BJ (cell line): ENCODE data around the gene GIMAP2. TPM values are rescaled to one million over a fixed set of nuclear protein-coding genes. Genes with fewer than 3 reads are reported as not detected.
"Not testable (repeated sequence)": the region's sequence is repeated elsewhere in the genome, so short reads cannot be mapped to it uniquely, and the experiment has no call there.

Experiments used
- CTCF ChIA-PET: fragments of 350-600 bp; formaldehyde crosslinking; extraction: SDS; loops from one replicate; lab custom pipeline; 2021; ENCODE audit warnings: antibody characterized with exemption, inconsistent platforms; lab: Yijun Ruan, JAX
- POLR2A ChIA-PET: fragments of 300-600 bp; sonication (Branson Sonifier 250); formaldehyde crosslinking; extraction: SDS; loops from one replicate; lab custom pipeline; 2021; ENCODE audit warnings: antibody characterized with exemption; lab: Charles Lee
- DNase-seq: peaks from one replicate; pipeline ENCODE4 v3.0.0-alpha.2; 2011; ENCODE audit warnings: low read depth
- H3K27me3 ChIP-seq: 2 replicates; pipeline ENCODE4 v1.6.0; 2011; ENCODE audit warnings: low read length; ENCODE audit not compliant: control insufficient read depth, insufficient read depth
- H3K36me3 ChIP-seq: 2 replicates; pipeline ENCODE4 v1.5.1; 2011; ENCODE audit warnings: low read length; ENCODE audit not compliant: control insufficient read depth, insufficient read depth
- H3K4me3 ChIP-seq: 2 replicates; pipeline ENCODE4 v1.5.1; 2011; ENCODE audit warnings: low read depth, mild to moderate bottlenecking, control low read depth, low read length
- polyA plus RNA-seq: library from polyadenylated mRNA; depleted of rRNA; stranded (reverse); fragments of >200 nt; gene quantifications from 2 replicates; pipeline ENCODE4 v1.2.3, GENCODE V29; 2011
- TF ChIP-seq, protein P1 (sequence below): IDR thresholded peaks from 2 replicates; pipeline ENCODE4 v1.5.1; 2011; ENCODE audit warnings: low read depth, mild to moderate bottlenecking, control low read depth, inconsistent platforms, low read length, moderate library complexity; ENCODE audit not compliant: insufficient read depth

Gene GIMAP2
- polyA plus RNA-seq, 1 experiment: 0.05 TPM

DNA sequence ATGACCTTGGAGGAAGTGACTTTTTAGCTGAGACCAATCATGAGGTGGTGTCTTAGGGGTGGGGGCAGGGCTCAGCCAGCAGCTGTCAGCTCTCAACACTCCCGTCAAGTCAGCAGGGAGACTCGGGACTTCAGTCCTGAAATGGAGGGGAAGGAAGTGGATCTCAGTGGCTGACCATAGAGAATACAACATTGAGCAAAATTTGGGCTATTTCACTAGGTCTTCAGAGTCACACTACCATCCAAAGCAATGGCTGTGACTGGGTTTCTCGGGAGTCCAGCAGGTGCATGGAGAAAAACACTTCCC, 36.5 kb upstream of the GIMAP2 start:
- Histone ChIP-seq H3K36me3 (no peaks in the 10 kb centered on the region), H3K27me3 (no peaks in the 10 kb centered on the region), H3K4me3 (no peak overlapping the region)
- TF ChIP-seq, protein P1, sequence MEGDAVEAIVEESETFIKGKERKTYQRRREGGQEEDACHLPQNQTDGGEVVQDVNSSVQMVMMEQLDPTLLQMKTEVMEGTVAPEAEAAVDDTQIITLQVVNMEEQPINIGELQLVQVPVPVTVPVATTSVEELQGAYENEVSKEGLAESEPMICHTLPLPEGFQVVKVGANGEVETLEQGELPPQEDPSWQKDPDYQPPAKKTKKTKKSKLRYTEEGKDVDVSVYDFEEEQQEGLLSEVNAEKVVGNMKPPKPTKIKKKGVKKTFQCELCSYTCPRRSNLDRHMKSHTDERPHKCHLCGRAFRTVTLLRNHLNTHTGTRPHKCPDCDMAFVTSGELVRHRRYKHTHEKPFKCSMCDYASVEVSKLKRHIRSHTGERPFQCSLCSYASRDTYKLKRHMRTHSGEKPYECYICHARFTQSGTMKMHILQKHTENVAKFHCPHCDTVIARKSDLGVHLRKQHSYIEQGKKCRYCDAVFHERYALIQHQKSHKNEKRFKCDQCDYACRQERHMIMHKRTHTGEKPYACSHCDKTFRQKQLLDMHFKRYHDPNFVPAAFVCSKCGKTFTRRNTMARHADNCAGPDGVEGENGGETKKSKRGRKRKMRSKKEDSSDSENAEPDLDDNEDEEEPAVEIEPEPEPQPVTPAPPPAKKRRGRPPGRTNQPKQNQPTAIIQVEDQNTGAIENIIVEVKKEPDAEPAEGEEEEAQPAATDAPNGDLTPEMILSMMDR: no peak
- ChIA-PET CTCF (no interaction called here), POLR2A (no interaction called here)
- no peak for DNase-seq

DNA sequence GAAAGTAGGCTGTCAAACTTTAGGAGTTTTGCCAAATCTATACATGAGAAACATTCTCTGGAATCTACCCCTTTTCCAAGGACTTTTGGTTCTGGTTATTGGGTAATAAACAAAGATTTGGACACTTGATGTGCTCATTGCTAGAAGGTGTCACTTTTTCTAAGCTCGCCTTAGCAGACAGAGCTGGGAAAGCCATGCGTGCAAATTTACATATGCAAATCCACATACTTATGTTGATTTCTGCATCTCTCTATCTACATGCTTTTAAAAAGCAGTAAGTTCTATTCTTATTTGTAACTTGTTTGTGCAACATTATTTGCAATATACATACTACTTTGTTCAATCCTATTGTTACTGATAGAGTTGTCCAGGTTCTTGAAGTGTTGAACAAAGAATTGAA, 30.8 kb upstream of the GIMAP2 start:
- Histone ChIP-seq H3K36me3 (no peaks in the 10 kb centered on the region), H3K27me3 (no peaks in the 10 kb centered on the region), H3K4me3 (no peak overlapping the region)
- ChIA-PET POLR2A (no interaction called here), CTCF (no interaction called here)
- TF ChIP-seq, protein P1: no peak
- DNase-seq: no peak

DNA sequence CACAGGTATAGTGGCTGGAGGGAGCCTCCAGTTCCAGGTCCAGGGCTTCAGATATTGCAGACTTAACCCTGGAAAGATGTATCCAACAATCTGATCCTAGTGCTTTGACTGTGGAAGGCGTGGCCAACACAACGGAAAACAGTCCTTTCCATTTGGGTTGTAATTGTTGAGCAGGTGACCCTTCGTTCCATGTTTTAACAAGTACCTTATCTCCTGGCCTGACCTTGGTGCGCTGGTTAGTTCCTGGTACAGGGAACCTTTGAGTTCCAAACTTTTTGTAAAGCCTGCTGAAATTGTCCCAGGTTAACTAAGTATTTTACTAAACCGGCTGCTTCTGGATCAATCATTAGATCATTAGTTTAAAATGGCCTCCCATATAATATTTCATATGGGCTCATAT, 29.5 kb upstream of the GIMAP2 start:
- ChIA-PET POLR2A (no interaction called here), CTCF (no interaction called here)
- no peak for DNase-seq
- Histone ChIP-seq H3K36me3 (no peaks in the 10 kb centered on the region), H3K4me3 (no peak overlapping the region), H3K27me3 (no peaks in the 10 kb centered on the region)
- TF ChIP-seq, protein P1: no peak

DNA sequence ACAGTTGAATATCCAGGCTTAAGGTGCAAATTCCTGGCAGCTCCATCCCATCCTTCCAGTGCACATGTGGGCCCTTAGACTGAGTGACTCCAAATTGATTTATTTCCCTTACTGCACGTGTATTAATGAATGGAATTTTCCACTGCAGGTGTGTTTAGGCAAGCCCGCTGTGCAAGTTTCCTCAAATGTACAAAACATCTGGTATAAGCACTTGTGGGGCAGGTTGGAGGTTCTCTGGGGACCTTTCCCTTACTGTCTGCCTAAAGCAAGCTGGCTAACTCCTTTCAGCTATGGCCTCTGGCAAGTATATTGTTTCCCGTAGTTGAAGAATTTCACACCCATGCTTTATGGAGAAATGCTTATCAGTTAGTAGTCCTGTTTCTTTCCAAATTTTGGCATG, 28.0 kb upstream of the GIMAP2 start:
- Histone ChIP-seq H3K27me3 (no peaks in the 10 kb centered on the region), H3K36me3 (no peaks in the 10 kb centered on the region), H3K4me3 (no peak overlapping the region)
- ChIA-PET POLR2A (no interaction called here), CTCF (no interaction called here)
- TF ChIP-seq, protein P1: no peak
- no peak for DNase-seq

DNA sequence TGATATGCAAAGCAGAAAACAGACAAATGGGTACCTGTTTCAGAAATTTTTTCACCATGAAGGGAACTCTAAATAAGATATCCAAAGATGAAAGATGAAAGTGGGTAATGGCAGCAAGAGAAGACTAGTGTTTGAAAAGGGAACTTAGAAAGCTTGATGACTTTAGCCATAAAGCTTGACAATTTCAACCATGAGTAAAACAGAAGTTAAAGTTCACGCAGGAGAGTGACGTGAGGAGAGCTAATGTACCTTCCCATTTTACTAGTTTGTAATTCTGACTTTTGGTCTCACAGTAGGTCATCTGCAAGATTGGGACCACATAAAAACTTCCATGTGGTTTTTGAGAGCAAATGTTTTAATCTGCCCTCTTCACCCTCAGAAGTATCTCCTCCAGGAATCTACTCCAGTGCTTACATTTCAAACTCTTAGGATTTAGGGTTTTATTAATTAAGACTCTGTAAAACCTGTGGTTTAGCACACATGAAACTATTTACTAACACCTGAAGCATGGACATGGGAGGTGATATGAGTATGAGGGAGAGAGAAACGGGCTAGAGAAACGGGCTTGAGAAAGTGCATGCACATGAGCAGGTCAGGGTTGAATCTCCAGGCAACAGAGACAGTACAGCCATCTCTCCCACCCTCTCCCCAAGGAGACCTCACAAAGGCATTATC, 24.4 kb upstream of the GIMAP2 start:
- ChIA-PET CTCF (no interaction called here), POLR2A (no interaction called here)
- H3K36me3 ChIP-seq: no peaks in the 10 kb centered on the region
- TF ChIP-seq, protein P1: no peak
- no peak overlapping the region for H3K4me3 ChIP-seq
- no peak for DNase-seq
- no peaks in the 10 kb centered on the region for H3K27me3 ChIP-seq

DNA sequence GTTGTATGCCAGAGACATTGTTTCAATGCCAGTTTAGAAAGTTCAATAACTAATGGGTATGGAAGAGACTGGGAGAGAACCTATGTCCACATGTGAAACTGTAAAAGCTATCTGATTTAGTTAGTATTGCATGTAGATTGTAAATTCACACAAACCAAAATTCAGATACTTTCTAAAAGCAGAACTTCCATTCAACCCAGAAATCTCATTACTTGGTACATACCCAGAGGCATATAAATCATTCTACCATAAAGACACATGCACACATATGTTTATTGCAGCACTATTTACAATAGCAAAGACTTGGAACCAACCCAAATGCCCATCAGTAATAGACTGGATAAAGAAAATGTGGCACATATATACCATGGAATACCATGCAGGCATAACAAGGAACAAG, 22.7 kb upstream of the GIMAP2 start:
- POLR2A ChIA-PET, H3K4me3 ChIP-seq, DNase-seq, H3K27me3 ChIP-seq, H3K36me3 ChIP-seq, CTCF ChIA-PET: not testable (repeated sequence)
